ENCODE data around the gene SLC25A47.

DNA sequence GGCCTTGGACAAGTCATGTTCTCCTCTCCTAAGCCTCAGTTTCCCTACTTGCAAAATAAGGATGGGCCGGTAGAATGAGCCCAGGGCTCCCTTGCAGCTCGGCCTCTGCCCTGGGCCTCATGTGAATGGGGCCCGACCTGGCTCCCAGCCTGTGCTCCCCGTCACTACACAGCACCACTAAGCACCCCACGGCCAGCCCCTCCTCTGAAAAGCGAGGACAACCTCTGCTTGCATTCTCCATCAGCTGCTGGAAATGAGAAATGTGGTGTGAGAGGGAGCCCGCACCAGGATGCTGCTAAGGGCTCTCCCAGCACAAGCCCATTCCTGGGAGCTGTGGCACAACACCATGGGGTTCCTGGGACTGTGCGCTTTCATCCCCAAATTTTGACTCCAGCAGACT lies 10.2 kb downstream of the SLC25A47 start:
- no peak for TF ChIP-seq POLR2A (IDR thresholded peaks at IDR 0.05)
- TF ChIP-seq, protein P1, sequence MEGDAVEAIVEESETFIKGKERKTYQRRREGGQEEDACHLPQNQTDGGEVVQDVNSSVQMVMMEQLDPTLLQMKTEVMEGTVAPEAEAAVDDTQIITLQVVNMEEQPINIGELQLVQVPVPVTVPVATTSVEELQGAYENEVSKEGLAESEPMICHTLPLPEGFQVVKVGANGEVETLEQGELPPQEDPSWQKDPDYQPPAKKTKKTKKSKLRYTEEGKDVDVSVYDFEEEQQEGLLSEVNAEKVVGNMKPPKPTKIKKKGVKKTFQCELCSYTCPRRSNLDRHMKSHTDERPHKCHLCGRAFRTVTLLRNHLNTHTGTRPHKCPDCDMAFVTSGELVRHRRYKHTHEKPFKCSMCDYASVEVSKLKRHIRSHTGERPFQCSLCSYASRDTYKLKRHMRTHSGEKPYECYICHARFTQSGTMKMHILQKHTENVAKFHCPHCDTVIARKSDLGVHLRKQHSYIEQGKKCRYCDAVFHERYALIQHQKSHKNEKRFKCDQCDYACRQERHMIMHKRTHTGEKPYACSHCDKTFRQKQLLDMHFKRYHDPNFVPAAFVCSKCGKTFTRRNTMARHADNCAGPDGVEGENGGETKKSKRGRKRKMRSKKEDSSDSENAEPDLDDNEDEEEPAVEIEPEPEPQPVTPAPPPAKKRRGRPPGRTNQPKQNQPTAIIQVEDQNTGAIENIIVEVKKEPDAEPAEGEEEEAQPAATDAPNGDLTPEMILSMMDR (IDR thresholded peaks at IDR 0.05) = no peak
- TF ChIP-seq POLR2AphosphoS5 (IDR thresholded peaks at IDR 0.05) = no peak
- TF ChIP-seq EP300 (IDR thresholded peaks at IDR 0.05) = no peak

All from stomach (tissue), 4 donors.